Stimulated activated CD8-positive, alpha-beta memory T cell treated with anti-CD3 and anti-CD28 coated beads, Interleukin-7, amount 100 ng/mL, for 24 hours (primary cell): ENCODE measurements around the gene PRKCE.
"Not testable (repeated sequence)": the region's sequence is repeated elsewhere in the genome, so short reads cannot be mapped to it uniquely, and the experiment has no call there.

Experiments used
- DNase-seq: peaks from one replicate; pipeline ENCODE4 v3.0.0-alpha.2; 2020; ENCODE audit warnings: low read depth

PRKCE gene

GRCh38 chr2:45911538-45911937 is 260.1 kb downstream of the PRKCE start:
- DNase-seq = no peak

GRCh38 chr2:45912109-45912508 is 260.6 kb downstream of the PRKCE start:
- DNase-seq = no peak

GRCh38 chr2:45913539-45913938 is 262.1 kb downstream of the PRKCE start:
- DNase-seq = no peak

- no peak for DNase-seq
Measured at GRCh38 chr2:45915523-45915922, 264.0 kb downstream of the PRKCE start.

GRCh38 chr2:45917561-45918176 is 266.2 kb downstream of the PRKCE start:
- DNase-seq = not testable (repeated sequence)

- no peak for DNase-seq
Measured at GRCh38 chr2:45918463-45919159, 267.1 kb downstream of the PRKCE start.

- no peak for DNase-seq
Measured at GRCh38 chr2:45919160-45919650, 267.7 kb downstream of the PRKCE start.

- DNase-seq = no peak
Measured at GRCh38 chr2:45919711-45920111, 268.2 kb downstream of the PRKCE start.

- DNase-seq = no peak
Measured at GRCh38 chr2:45921921-45922320, 270.4 kb downstream of the PRKCE start.

GRCh38 chr2:45922577-45922988 is 271.1 kb downstream of the PRKCE start:
- DNase-seq = no peak

GRCh38 chr2:45923701-45924100 is 272.2 kb downstream of the PRKCE start:
- no peak for DNase-seq

GRCh38 chr2:45925026-45925425 is 273.6 kb downstream of the PRKCE start:
- no peak for DNase-seq

GRCh38 chr2:45925636-45926366 is 274.3 kb downstream of the PRKCE start:
- no peak for DNase-seq

- DNase-seq = no peak
Measured at GRCh38 chr2:45928946-45929345, 277.5 kb downstream of the PRKCE start.

- no peak for DNase-seq
Measured at GRCh38 chr2:45929674-45930395, 278.4 kb downstream of the PRKCE start.

GRCh38 chr2:45930396-45930792 is 278.9 kb downstream of the PRKCE start:
- no peak for DNase-seq

- no peak for DNase-seq
Measured at GRCh38 chr2:45932278-45932975, 281.0 kb downstream of the PRKCE start.

- no peak for DNase-seq
Measured at GRCh38 chr2:45935791-45936622, 284.5 kb downstream of the PRKCE start.

- DNase-seq = no peak
Measured at GRCh38 chr2:45936623-45936979, 285.1 kb downstream of the PRKCE start.

- no peak for DNase-seq
Measured at GRCh38 chr2:45937990-45938389, 286.5 kb downstream of the PRKCE start.
